Epithelial cell of proximal tubule (primary cell): ENCODE results near the gene DUOXA2. TPM values are rescaled to one million over a fixed set of nuclear protein-coding genes. Genes with fewer than 3 reads are reported as not detected.

ENCODE experiments used
- DNase-seq: peaks from one replicate; pipeline ENCODE4 v3.0.0-alpha.2; 2011; ENCODE audit warnings: low read depth
- H3K4me3 ChIP-seq: 2 replicates; pipeline ENCODE4 v1.5.1; 2011; ENCODE audit warnings: low read depth, mild to moderate bottlenecking, low read length
- total RNA-seq: library from RNA; depleted of rRNA; stranded (reverse); fragments of >200 nt; gene quantifications from 2 replicates; pipeline ENCODE4 v1.2.3, GENCODE V29; 2015
- TF ChIP-seq, protein P1 (sequence below): conservative IDR thresholded peaks from 2 replicates; pipeline ENCODE4 v1.5.1; 2012; ENCODE audit warnings: low read depth, mild to moderate bottlenecking, low read length

DUOXA2 gene
- total RNA-seq, 1 donor from 2014 or later = not detected

GRCh38 chr15:45156744-45157455, 42.8 kb downstream of the DUOXA2 start:
- no peak for DNase-seq
- H3K4me3 ChIP-seq = no peak overlapping the region
- TF ChIP-seq, protein P1, sequence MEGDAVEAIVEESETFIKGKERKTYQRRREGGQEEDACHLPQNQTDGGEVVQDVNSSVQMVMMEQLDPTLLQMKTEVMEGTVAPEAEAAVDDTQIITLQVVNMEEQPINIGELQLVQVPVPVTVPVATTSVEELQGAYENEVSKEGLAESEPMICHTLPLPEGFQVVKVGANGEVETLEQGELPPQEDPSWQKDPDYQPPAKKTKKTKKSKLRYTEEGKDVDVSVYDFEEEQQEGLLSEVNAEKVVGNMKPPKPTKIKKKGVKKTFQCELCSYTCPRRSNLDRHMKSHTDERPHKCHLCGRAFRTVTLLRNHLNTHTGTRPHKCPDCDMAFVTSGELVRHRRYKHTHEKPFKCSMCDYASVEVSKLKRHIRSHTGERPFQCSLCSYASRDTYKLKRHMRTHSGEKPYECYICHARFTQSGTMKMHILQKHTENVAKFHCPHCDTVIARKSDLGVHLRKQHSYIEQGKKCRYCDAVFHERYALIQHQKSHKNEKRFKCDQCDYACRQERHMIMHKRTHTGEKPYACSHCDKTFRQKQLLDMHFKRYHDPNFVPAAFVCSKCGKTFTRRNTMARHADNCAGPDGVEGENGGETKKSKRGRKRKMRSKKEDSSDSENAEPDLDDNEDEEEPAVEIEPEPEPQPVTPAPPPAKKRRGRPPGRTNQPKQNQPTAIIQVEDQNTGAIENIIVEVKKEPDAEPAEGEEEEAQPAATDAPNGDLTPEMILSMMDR = no peak

DNA sequence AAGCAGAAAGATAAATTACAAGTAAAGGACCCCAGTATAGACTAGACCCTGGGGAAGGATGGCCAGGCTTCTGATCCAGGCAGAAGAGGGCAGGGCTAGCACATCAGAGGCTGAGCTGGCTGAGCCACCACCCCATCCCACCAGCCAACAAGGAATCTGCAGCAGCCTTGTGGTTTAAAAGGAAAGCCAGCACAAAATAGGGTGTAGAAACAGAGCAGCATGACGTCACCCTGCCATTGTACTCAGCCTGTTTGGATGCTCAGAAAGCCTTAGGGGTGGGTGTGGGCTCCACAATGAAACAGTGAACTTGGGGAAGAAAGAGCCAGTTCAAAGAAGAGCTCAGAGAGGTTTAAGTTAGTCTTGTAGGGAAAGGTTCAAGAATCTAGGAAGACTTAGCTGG, 43.8 kb downstream of the DUOXA2 start:
- TF ChIP-seq, protein P1 = no peak
- no peak overlapping the region for H3K4me3 ChIP-seq
- no peak for DNase-seq

DNA sequence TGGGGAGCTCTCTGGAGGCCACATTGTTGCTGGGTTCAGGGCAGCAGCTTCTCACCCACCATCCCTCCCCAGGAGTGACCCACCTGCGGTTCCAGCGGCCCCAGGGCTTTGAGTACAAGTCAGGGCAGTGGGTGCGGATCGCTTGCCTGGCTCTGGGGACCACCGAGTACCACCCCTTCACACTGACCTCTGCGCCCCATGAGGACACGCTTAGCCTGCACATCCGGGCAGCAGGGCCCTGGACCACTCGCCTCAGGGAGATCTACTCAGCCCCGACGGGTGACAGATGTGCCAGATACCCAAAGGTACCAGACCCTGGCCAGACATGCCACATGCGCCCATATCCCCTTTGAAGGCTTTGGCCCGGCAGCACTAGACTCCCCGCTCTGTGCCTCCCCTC, 47.5 kb downstream of the DUOXA2 start:
- H3K4me3 ChIP-seq = no peak overlapping the region
- TF ChIP-seq, protein P1 = no peak
- DNase-seq = no peak

DNA sequence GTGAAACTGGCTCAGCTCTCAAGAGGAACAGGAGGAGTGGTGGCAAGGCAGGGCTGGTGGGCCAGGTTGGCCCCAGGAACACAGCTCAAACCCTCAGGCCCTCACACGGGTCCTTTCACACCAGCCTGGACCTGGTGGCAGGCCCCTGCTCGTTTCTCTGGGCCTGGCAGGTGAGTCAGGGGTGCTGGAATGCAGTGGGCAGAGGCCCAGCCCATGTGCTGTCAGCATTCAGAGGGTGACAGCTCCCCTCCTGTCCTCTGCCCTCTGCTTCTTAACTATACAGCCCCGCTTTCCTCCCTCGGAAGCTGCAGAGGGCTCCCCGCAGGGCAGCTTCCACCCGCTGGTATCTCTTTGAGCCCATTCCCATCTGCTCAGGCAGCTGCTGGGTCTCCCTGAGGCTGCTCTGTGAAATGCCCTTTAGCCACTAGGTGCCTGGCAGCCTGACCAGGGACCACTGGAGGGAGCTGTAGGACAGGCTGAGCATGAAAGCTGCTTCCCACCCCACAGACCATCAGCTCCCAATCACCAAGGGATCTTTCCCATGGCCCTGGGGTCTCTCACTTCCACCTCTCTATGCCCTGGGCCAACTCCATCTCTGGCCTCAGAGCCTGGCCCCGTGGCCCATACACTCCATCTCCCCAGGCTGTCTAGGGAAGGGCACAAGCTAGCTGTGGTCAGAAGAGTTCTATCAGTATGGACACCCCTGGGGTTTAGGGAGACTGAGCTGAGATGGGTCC, 48.8 kb downstream of the DUOXA2 start:
- TF ChIP-seq, protein P1 = peak; percentile 99
- peak; percentile 27 for DNase-seq

GRCh38 chr15:45163508-45163856, 49.4 kb downstream of the DUOXA2 start:
- no peak for DNase-seq
- TF ChIP-seq, protein P1 = no peak
- H3K4me3 ChIP-seq = no peak overlapping the region

More for the DNA sequence above, 48.8 kb downstream of the DUOXA2 start:
- H3K4me3 ChIP-seq = no peak overlapping the region

- TF ChIP-seq, protein P1 = no peak
- H3K4me3 ChIP-seq = no peak overlapping the region
- no peak for DNase-seq
Measured at GRCh38 chr15:45164914-45165313, 50.8 kb downstream of the DUOXA2 start.
